22Rv1 (cell line): ENCODE data around the gene C1orf21.

Experiments used
- CTCF ChIP-seq: fragments of 450-650 bp; IDR thresholded peaks from 2 replicates; pipeline ENCODE4 v1.5.1; 2017; ENCODE audit warnings: mild to moderate bottlenecking
- ZFX ChIP-seq: fragments of 450-650 bp; IDR thresholded peaks from 2 replicates; pipeline ENCODE4 v1.6.1; 2017; ENCODE audit warnings: antibody characterized with exemption, borderline replicate concordance

GRCh38 chr1:184423649-184424048 is 36.8 kb downstream of the C1orf21 start:
- no peak for TF ChIP-seq CTCF
- no peak for TF ChIP-seq ZFX
